ENCODE measurements around the gene DNAJC17. TPM values are rescaled to one million over a fixed set of nuclear protein-coding genes. Genes with fewer than 3 reads are reported as not detected.

DNAJC17 gene
- total and polyA plus RNA-seq, 2 donors (not counting 1 experiment from before 2014, with no cell fraction given) = 30.5 to 46.1 TPM

GRCh38 chr15:40845511-40846284 is 38.4 kb upstream of the DNAJC17 start:
- H3K4me2 ChIP-seq (replicated peaks; ENCODE audit: low read depth, low read length, poor library complexity, severe bottlenecking) = peak overlapping the region; percentile 80
- Mint-ChIP-seq H3K27ac (peak overlapping the region; percentile 67), H3K4me3 (peak overlapping the region; percentile 59), H3K9me3 (ENCODE audit: insufficient read depth) (no peaks in the 10 kb centered on the region), H3K4me1 (peaks cover 37% of the 10 kb centered on the region), H3K27me3 (no peaks in the 10 kb centered on the region)
- CTCF ChIA-PET = interaction anchor here (2.0 to 2.9 kb wide), 2 partner anchors 13 to 48 kb away, joined by 7 to 32 read pairs; partner anchors contain the start of gene VPS18
- POLR2A ChIA-PET = no interaction called here
- H2AFZ ChIP-seq (ENCODE audit: insufficient read depth, low read depth, low read length, poor library complexity, severe bottlenecking) = no peak overlapping the region
- no peaks in the 10 kb centered on the region for H3K79me2 ChIP-seq (ENCODE audit: control insufficient read depth, insufficient read depth, low read length)
- no peaks in the 10 kb centered on the region for H3K36me3 ChIP-seq (replicated peaks in 1 of 2; ENCODE audit: control extremely low read depth in 1 of 2, control insufficient read depth in 1 of 2, extremely low read depth in 1 of 2, insufficient read depth in 2 of 2, low read length in 1 of 2)
- H3K27me3 ChIP-seq (replicated peaks in 1 of 4; ENCODE audit: control extremely low read depth in 1 of 4, control insufficient read depth in 3 of 4, insufficient read depth in 4 of 4, low read length in 3 of 4) = no peaks in the 10 kb centered on the region
- H3K4me3 ChIP-seq (ENCODE audit: control extremely low read depth in 1 of 5, extremely low read depth in 1 of 5, insufficient read depth in 1 of 5, low read depth in 2 of 5, low read length in 4 of 5) = no peak overlapping the region
- intact Hi-C loops (cut with micrococcal nuclease) = no loop called here
- H3K9ac ChIP-seq (ENCODE audit: low read length) = no peak overlapping the region
- peaks cover 34 to 38% of the 10 kb centered on the region in 2 donors for H3K4me1 ChIP-seq (ENCODE audit: control insufficient read depth in 2 of 2, insufficient read depth in 2 of 2, low read length in 2 of 2)
- peaks cover 4% of the 10 kb centered on the region for H4K20me1 ChIP-seq (ENCODE audit: control insufficient read depth, insufficient read depth, low read length, poor library complexity, severe bottlenecking)
- peak overlapping the region in 1 of 2 donors; percentile 71 for H3K27ac ChIP-seq (ENCODE audit: low read length in 2 of 2)
- WGBS (ENCODE audit: insufficient coverage) = 92% methylated on average over 7 of the region's 8 CpGs
- no peak for TF ChIP-seq EZH2 (IDR thresholded peaks at IDR 0.05; ENCODE audit: borderline replicate concordance, insufficient read depth, low read depth, low read length, poor library complexity, severe bottlenecking)
- no peak for TF ChIP-seq CTCF (IDR thresholded peaks at IDR 0.05)
- ATAC-seq (ENCODE audit: low read depth) = no peak
- H3K9me3 ChIP-seq (ENCODE audit: control extremely low read depth in 1 of 3, control insufficient read depth in 2 of 3, insufficient read depth in 1 of 3, low read length in 2 of 3) = no peaks in the 10 kb centered on the region
- no peak for DNase-seq

GRCh38 chr15:40845036-40845435 is 37.8 kb upstream of the DNAJC17 start:
- no peak for DNase-seq
- Mint-ChIP-seq H3K27me3 (no peaks in the 10 kb centered on the region), H3K9me3 (ENCODE audit: insufficient read depth) (no peaks in the 10 kb centered on the region), H3K4me1 (peaks cover 37% of the 10 kb centered on the region), H3K27ac (peak overlapping the region; percentile 92), H3K4me3 (peak overlapping the region; percentile 94)
- Histone ChIP-seq H3K4me1 (ENCODE audit: control insufficient read depth in 2 of 2, insufficient read depth in 2 of 2, low read length in 2 of 2) (peaks cover 34 to 38% of the 10 kb centered on the region in 2 donors), H3K9ac (ENCODE audit: low read length) (peak overlapping the region; percentile 68), H2AFZ (ENCODE audit: insufficient read depth, low read depth, low read length, poor library complexity, severe bottlenecking) (peak overlapping the region; percentile 84), H3K79me2 (ENCODE audit: control insufficient read depth, insufficient read depth, low read length) (no peaks in the 10 kb centered on the region), H3K36me3 (replicated peaks in 1 of 2; ENCODE audit: control extremely low read depth in 1 of 2, control insufficient read depth in 1 of 2, extremely low read depth in 1 of 2, insufficient read depth in 2 of 2, low read length in 1 of 2) (no peaks in the 10 kb centered on the region), H3K27me3 (replicated peaks in 1 of 4; ENCODE audit: control extremely low read depth in 1 of 4, control insufficient read depth in 3 of 4, insufficient read depth in 4 of 4, low read length in 3 of 4) (no peaks in the 10 kb centered on the region), H3K4me2 (replicated peaks; ENCODE audit: low read depth, low read length, poor library complexity, severe bottlenecking) (peak overlapping the region; percentile 80), H3K9me3 (ENCODE audit: control extremely low read depth in 1 of 3, control insufficient read depth in 2 of 3, insufficient read depth in 1 of 3, low read length in 2 of 3) (no peaks in the 10 kb centered on the region), H3K4me3 (ENCODE audit: control extremely low read depth in 1 of 5, extremely low read depth in 1 of 5, insufficient read depth in 1 of 5, low read depth in 2 of 5, low read length in 4 of 5) (peak overlapping the region; percentile 32 to 80 (median 72)), H3K27ac (ENCODE audit: low read length in 2 of 2) (no peak overlapping the region), H4K20me1 (ENCODE audit: control insufficient read depth, insufficient read depth, low read length, poor library complexity, severe bottlenecking) (peaks cover 4% of the 10 kb centered on the region)
- CTCF ChIA-PET = interaction anchor here (2.0 to 2.9 kb wide), 2 partner anchors 14 to 49 kb away, joined by 7 to 32 read pairs; partner anchors contain the start of gene VPS18
- intact Hi-C loops (cut with micrococcal nuclease) = no loop called here
- WGBS (ENCODE audit: insufficient coverage) = 67% methylated on average over 6 of the region's 12 CpGs
- ATAC-seq (ENCODE audit: low read depth) = no peak
- TF ChIP-seq CTCF (IDR thresholded peaks at IDR 0.05) = no peak
- no peak for TF ChIP-seq EZH2 (IDR thresholded peaks at IDR 0.05; ENCODE audit: borderline replicate concordance, insufficient read depth, low read depth, low read length, poor library complexity, severe bottlenecking)
- POLR2A ChIA-PET = no interaction called here
